ENCODE measurements around the gene MS4A8.
"Not testable (repeated sequence)": the region's sequence is repeated elsewhere in the genome, so short reads cannot be mapped to it uniquely, and the experiment has no call there.

The MS4A8 gene

DNA sequence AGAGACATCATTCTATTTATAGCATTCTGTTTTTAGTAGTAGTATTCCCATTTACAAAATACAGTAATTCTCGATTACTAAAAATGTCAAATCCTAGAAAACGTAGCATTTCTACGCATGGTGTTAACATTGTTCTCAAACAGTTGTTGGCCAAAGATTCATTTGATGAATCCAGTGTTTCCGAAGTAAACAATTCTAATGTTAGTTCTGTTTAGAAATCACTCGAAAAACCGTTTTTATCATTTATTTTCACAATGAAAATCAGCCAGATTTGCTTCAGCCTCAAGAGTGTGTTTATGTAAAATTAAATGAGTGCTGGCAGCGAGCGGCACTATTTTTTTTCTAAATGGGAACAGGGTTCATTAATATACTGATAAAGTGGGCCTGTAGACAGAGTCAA lies 32.2 kb downstream of the MS4A8 start:
- no peak for DNase-seq

DNA sequence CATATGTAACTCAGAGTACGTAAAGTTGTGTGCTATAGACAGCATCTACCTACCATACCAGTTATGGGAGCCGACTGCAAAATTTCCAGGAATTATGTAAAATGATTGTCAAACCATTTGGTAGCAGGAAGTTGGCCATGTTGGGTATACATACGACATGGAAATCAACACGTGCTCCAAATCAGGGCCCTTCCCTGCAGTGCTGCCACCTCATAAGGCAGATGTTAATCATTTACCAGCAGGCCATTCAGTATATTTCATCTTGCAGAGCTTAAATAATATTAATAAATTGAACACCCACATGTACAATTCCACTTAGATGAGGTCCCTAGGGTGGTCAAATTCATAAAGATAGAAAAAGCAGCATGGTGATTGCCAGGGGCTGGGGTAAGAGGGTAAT lies 34.9 kb downstream of the MS4A8 start:
- DNase-seq: no peak

DNA sequence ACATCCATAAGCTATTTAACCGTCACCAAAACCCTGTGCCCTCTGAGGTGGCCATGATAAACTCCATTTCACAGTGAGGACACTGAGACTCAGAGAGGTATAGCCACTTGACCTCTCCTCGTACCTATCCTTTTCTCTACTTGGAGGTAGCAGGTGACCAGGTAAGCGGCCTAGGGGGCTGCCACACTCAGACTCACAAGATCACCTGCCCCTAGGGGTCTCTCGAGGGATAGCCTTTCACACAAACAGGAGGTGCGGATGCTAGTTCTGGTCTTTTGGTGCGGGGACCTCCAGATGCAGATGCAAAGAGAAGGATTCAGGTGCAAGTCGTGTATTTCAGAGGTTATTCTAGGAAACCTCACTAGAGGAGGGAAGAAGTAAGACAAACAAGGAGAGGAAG lies 39.7 kb downstream of the MS4A8 start:
- DNase-seq: no peak

DNA sequence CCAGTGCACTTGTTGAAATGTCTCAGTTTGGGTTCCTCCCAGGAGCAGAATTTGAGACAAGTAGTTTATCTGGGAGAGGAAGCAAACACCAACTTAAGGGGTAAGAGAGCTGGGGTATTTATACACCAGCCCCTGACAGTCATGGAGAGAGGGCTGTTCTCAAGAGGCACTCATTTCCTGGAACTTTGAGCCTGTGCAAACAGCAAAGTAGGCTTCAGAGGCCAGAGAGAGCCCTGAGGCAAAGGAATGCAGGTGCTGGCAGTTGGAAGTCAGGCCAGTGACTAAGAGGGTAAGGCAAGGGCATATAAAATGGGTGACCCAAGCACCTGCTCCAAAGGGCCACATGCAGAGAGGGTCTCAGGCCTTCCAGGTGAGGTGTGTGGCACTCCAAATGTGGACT lies 41.2 kb downstream of the MS4A8 start:
- DNase-seq: no peak

DNA sequence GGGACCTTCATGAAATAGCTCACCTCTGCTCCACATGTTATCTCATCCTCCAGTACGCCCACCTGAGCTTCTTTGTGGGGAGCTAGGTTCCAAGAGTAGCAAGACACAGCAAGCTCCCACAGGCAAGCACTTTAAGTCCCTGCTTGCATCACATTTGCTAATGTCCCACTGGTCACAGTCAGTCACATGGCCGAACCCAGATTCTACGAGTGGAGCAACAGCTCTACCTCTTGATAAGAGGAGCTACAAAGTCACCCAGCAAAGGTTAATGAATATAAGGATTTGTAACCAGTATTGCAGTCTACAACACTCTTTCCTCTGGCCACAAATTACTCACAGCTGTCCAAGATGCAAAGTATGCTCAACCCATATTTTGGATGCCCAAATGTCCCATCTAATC lies 42.0 kb downstream of the MS4A8 start:
- DNase-seq: no peak

DNA sequence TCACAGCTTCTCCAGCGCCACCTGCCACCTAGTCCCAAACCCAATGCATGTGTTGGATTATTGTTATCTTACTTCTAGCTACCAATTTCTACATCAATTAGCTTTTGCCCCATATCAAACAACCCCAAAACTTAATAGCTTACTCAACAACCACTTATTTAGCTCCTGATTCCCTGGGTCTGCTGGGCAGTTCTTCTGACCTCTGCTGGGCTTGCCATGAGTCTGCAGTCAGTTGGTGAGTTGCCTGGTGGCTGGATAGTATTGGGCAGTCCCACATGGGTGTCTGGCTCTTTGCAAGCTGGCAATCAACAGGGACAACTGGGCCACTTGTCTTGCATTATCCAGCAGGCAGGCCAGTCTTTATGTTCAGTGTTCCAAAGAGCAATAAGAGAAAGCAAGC lies 43.6 kb downstream of the MS4A8 start:
- no peak for DNase-seq

DNA sequence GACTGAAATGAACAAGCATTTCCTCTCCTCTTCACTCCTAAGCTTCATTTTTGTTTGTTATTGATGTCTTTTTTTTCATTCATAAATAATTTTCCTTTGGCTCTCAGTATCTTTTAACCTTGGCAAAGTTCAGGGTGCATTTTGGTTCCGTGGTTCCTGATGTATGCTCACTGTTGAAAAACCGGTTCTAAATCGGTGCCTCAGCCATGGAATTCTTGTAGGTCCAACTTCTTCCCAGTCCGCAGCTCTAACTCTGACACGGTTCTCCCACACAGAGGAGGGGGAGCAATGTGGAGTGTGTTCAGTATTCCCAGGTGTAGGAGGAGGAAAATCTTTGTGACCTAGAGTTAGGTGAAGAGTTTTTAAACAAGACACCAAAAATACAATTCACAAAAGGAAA lies 44.7 kb downstream of the MS4A8 start:
- DNase-seq: no peak

DNA sequence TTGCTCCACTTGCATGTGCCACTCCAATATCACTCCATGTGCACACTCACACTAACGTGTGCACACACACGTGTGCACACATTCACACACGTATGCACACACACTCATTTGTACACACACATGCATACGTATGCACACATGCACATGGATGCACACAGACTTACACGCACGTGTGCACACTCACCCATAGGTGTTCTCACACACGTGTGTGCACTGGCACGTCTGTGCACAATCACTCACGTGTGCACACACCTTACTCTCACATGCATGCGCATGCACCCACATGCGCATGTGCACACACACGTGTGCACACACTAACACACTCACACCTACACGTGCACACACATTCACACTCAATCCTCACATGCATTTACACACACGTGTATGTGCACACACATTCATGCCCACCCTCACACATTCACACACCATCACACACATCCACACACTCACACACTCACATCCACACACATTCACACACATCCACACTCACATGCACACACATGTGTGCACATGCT lies 48.0 kb downstream of the MS4A8 start:
- DNase-seq: no peak

DNA sequence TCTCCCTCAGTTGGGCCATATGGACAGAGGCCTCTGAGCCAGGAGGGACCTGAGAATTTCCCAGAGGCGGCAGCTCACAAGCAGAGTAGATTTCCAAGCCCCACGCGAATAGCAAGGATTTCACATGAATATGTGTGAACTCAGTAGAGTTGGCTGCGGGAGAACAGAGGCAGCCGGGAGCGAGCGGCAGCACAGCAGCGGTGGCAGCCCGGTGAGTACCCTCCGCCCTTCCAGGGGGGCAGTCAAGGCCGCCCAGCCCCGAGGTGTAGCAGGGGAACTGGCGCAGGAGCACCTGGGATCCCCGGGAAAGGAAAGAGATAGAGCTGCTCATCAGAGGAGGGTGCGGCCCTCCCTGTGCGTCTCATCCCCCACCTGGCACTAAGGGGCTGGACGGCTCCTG lies 48.8 kb downstream of the MS4A8 start:
- DNase-seq: no peak

DNA sequence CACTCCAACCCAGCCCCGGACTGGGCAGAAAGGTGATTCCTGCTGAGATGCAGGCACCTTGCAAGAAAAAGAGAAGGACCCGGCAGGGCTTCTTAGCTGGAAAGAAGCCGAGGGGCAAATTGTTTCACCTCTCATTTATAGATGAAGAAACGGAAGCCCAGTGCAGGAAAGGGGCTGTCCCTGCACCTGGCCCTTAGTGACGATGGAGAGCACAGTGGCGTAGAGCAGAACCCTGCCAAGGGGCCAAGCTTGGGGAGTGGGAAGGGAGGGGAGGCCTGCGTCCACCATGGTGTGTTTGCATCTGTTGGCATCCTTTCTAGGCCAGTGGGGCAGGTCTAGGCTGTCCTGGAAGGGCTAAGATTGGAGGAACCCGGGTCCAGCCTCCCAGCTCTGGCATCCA lies 49.4 kb downstream of the MS4A8 start:
- DNase-seq: no peak

DNA sequence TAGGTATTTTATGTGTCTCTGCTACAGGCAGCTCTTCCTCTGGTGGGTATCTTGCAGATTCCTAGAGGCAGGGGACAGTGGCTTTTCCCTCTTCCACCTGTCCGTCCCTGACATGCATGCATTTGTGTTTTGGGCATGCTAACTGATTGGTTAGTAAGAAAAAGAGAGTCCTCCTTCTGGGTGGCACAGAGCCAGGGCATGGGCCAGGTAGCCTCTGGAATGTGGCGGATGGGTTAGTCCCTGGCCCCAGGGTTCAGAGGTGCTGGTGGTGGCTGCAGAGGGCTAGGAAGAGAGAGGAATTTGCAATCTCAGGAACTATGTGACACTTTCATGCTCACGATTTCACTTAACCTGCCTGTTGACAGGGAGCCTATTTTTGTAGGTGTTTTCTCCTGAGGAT lies 51.5 kb downstream of the MS4A8 start:
- DNase-seq: no peak

DNA sequence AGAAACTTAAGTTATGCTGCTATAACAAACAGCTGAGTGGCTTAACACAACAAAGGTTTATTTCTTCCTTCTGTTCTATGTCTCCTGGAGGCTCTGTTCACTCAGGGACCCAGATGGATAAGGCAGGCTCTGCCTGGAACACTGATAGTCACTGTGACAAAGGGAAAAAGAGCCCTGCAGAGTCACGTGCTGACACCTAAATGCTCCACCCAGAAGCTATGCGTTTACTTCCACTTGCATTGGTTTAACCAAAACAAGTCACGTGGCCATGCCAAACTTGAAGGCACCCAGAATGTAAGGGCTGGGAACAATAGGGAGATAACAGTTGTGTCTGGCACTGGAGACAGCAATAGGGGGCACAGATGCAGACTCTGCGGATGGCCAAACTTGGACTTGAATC lies 53.9 kb downstream of the MS4A8 start:
- no peak for DNase-seq

DNA sequence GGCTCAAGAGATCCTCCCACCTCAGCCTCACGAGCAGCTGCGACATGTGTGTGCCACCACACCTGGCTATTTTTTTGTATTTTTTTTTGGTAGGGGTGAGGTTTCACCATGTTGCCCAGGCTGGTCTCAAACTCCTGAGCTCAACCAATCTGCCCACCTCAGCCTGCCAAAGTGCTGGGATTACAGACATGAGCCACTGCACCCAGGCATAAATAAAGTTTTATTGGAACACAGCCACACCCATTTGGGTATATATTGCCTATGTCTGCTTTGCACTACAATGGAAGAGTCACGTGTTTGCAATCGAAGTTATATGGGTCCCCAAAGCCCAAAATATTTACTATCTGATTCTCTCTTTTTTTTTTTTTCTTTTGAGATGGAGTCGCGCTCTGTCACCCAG lies 55.5 kb downstream of the MS4A8 start:
- no peak for DNase-seq

DNA sequence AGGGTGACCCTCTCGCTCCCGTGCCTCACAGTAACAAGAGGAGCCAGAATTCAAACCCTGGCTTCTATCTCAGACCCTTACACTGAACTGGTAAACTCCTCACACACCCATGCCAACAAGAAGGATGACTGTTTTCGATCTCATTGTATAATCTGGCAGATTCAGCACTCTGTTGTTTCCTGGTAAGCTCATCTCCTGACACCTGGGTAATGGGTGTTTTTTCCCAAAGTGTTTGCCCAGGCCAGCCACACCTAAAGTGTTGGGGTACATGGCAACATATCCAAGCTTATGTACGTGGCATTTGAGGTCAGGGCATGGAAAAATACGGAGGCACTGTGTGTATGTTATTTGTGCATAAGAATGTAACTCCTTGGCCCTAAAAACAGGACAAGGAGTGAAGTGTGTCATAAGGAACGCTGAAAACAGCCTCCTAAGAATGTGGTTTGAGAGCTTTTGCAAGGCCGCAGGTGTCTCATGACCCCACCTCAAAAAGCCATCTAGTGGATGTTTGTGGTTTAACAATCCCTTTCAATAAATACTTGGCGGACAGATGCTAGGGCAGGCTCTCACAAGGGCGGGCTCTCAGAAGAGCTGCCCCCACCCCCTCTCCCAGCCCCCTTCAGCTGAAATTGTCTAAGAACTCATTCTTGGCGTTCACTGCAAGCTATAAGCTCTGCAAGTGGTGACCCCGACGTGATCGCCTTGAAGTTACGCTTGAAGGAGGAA lies 57.1 kb downstream of the MS4A8 start, which contains the start of gene MS4A15:
Gene MS4A15, plus strand, starts transcription at position 561 of the 726 bp plus-strand sequence. CDS start 6,867 bp downstream, outside the sequence.
- DNase-seq: peak in 1 of 2 donors; percentile 2

DNA sequence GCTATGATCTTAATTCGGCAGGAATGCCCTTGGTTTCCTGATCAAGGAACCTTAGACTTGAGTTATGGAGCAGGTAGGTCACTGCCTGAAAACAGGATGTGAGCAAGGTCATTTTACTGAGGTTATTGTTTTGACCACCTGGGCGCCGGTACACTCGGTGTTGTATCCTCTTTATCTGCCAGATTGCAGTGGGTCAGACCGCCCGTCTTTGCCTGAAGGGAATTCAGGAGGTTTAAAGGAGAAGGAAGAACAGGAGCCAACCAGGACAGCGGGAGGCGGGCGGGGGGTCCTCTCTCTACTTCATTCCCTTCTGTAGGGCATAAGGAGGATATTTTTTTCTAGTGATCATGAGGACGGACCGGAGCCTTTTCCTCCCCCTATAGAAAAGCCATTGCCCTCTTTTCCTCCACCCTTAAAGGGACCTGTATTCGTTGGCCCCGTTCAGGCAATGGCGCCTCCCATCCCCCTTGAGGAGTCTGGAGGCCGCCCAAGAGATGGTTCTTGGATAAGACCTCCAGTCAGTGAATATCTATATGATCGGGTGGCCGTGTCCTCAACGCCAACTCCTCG lies 57.9 kb downstream of the MS4A8 start:
- DNase-seq: no peak

DNA sequence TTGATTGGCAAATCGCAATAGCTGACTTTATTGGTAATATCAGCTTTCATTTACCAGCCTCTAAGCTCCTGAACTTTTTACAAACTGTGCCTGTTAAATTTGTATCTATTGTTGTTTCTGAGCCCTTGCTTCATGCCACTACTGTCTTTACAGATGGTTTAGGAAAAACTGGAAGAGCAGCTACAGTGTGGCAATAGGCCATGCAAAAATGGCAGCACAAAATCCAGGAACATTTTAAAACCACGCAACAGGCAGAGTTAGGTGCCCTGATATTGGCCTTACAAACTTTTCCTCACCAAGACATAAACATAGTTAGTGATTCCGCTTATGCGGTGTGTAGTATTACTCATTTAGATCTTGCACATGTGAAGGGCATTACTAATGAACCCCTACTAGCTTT lies 59.3 kb downstream of the MS4A8 start:
- not testable (repeated sequence) for DNase-seq

DNA sequence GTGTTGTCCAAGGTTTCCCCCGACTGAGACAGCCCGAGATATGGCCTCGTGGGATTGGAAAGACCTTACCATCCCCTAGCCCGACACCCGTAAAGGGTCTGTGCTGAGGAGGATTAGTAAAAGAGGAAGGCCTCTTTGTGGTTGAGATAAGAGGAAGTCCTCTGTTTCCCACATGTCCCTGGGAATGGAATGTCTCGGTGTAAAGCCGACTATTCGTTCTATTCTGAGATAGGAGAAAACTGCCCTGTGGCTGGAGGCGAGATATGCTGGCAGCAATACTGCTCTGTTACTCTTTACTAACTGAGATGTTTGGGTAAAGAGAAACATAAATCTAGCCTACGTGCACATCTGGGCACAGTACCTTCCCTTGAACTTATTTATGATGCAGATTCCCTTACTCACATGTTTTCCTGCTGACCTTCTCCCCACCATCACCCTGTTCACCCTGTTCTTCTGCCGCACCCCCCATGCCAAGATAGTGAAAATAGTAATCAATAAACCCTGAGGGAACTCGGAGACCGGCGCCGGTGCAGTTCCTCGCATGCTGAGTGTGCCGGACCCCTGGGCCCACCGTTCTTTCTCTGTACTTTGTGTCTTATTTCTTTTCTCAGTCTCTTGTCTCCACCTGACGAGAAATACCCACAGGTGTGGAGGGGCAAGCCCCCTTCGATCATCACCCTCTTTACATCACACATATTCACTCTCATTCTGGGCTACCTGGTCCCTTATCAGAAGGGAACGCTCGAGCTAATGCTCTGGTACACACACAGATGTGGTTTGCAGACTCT lies 60.2 kb downstream of the MS4A8 start:
- DNase-seq: not testable (repeated sequence)

DNA sequence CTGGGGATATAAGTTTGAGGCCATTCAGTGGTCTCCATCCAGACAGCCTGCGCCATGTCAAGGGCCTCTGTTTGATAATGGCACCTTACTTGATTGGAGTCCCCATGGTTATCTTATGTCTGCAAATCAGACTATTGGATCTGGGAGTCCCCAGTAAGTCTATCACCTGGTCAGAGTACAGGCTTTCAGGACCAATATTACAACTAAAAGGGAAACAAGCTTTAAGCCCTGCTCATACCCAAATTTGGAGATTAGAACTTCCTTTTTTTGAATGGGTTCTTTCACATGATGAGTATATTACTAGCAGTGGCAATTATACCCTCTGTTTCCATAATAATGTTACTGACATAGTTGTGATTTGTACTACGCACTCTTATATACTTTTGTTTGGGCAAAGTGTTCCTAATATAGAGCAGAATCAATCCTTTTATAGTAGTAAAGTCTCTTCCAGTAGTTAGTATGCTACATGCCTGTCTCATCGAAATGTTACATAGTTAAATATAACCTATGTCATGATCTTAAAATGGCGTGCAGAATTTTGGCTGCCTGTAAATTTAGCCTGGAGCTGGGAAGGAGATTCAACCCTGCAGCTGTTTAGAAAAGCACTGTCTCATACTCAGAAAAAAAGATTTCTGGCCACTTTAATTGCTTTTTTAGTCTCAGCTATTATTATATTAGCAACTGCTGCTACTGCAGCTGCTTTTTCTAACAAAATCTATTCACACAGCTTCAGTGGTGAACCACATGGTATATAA lies 62.2 kb downstream of the MS4A8 start:
- no peak for DNase-seq

DNA sequence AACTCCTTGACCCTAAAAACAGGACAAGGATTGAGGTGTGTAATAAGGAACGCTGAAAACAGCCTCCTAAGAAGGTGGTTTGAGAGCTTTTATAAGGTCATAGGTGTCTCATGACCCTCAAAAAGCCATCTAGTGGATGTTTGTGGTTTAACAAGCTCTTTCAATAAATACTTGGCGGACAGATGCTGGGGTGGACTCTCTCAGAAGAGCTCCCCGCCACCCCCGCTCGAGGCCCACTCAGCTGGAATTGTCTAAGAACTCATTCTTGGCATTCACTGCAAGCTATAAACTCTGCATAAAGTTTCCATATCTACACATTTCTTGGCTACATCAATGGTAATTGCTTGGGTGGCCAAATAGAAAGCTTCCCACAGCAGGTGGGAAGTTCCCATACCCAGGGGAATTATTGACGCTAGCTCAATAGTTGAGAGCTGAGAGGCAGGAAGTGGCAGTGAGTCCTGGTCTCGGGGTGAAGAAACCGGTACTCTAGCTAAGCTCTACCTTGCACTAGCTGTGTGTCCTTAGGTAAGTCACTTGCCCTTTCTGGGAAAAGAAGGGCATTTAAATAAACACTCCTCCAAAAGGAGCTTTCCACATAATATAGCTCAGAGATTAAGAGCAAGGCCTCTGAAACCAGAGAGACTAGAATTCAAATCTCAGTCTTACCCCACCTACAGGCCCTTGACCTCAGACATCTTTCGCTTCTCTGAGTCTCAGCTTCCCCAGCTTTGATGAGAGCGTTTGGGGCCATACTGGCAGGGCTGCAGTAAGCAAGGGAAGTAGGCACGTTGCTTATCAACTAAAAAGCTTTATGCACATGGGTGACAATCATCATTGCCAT lies 63.7 kb downstream of the MS4A8 start:
- DNase-seq: peak in 1 of 2 donors; percentile 30

DNA sequence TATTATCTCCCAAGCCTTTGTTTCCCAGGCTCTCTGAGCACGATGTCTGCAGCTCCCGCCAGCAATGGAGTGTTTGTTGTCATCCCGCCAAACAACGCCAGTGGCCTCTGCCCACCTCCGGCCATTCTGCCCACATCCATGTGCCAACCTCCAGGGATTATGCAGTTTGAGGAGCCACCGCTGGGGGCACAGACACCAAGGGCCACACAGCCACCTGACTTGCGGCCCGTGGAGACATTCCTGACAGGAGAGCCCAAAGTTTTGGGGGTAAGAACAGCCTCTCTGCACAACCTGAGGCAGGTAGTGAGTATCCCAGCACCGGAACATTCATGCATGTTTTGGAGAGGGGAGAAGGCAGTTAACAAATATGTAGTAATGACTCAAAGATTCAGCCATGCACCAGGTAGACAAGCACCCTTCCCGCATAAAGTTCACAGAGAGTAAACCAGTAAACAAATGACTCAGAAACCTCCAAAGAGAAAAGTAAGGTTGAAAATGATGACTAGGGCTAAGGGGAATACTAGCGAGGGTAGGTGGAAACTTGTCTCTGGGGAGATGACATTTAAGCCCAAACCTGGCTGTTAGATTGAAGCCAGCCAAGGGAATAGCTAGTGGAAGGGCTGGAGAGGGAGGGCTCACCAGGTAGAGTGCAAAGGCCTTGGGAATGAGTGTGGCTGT lies 64.4 kb downstream of the MS4A8 start:
- DNase-seq: no peak

DNA sequence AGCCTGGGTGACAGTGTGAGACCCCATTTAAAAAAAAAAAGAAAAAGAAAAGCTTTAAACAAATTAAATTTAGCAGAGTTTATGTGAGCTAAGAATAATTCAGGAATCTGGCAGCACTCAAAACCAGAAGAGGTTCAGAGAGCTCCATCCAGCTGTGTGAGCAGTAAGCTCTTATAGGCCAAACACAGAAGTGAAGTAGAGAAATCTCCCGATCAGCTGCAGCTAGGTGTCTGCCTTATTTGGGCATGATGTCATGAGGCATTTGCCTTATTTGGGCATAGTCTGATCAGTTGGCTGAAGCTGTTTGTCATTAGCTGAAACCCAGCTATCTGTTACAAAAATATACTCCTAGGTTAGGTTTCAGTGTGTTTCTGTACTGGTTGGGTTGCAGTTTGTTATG lies 65.5 kb downstream of the MS4A8 start:
- no peak for DNase-seq

DNA sequence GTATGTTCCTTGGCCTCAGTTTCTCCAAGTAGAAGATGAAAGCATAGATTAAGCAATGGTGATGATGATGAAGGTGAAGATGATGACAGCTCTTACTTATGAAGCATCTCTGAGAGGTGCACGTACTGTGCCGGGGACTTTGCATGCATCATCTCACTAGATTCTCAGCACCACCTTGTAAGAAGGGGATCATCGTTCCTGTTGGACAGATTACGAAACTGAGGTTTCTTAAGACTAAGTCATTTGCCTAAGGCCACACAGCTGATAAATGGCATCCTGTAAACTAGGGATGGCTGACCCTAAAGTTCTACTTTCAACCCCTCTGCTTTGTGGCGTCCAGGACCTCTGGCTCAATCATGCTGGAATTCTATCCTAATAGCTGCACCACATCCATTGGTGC lies 65.9 kb downstream of the MS4A8 start:
- no peak for DNase-seq
